ENCODE data around the gene BCAR3.

DNA sequence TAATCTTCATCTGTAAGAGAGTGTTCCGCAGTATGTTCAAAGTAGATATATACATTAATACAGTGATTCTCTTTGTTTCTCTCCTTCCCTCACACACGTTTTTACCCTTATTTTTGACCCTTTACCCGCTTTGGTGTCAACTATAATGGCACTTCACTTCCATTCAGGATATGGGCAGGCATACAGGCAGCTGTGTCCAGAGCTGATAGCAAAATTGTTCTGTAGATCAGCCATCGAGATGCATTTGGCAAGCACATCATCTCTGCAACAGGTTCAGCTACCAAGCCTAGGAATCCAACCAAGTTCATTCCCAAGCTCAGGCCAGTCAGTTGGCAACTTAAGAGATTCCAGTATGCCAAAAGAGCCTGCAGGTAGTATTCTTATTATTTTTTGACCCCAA lies 158.9 kb downstream of the BCAR3 start:
- TF ChIP-seq, protein P1, sequence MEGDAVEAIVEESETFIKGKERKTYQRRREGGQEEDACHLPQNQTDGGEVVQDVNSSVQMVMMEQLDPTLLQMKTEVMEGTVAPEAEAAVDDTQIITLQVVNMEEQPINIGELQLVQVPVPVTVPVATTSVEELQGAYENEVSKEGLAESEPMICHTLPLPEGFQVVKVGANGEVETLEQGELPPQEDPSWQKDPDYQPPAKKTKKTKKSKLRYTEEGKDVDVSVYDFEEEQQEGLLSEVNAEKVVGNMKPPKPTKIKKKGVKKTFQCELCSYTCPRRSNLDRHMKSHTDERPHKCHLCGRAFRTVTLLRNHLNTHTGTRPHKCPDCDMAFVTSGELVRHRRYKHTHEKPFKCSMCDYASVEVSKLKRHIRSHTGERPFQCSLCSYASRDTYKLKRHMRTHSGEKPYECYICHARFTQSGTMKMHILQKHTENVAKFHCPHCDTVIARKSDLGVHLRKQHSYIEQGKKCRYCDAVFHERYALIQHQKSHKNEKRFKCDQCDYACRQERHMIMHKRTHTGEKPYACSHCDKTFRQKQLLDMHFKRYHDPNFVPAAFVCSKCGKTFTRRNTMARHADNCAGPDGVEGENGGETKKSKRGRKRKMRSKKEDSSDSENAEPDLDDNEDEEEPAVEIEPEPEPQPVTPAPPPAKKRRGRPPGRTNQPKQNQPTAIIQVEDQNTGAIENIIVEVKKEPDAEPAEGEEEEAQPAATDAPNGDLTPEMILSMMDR (IDR thresholded peaks at IDR 0.05) = no peak
- TF ChIP-seq POLR2A (IDR thresholded peaks at IDR 0.05) = no peak

Measured in Peyer's patch (tissue), 4 donors.